Left lung (tissue), 10 donors: ENCODE results near the gene SLC25A21. TPM values are rescaled to one million over a fixed set of nuclear protein-coding genes. Genes with fewer than 3 reads are reported as not detected.
"Not testable (repeated sequence)": the region's sequence is repeated elsewhere in the genome, so short reads cannot be mapped to it uniquely, and the experiment has no call there.

Source experiments
- ATAC-seq: fragments of 200-7000 bp; cut with Tn5 transposase; one replicate; pipeline ENCODE4 v1.9.1; 2020; ENCODE audit warnings: moderate library complexity
- DNase-seq, 4 donors: peaks; one replicate each; pipeline ENCODE4 v3.0.0-alpha.2; 2013 to 2020
- H3K27ac ChIP-seq, 2 donors: fragments of 200-600 bp; sonication (generic) in 1 of 2; one replicate each; pipeline versions ENCODE4 v1.5.0 to v1.8.0; 2020 to 2021
- H3K27me3 ChIP-seq, 2 donors: fragments of 200-600 bp; sonication (generic) in 1 of 2; one replicate each; pipeline versions ENCODE4 v1.5.0 to v1.8.0; 2020 to 2021
- H3K36me3 ChIP-seq, 2 donors: fragments of 200-600 bp; sonication (generic) in 1 of 2; one replicate each; pipeline versions ENCODE4 v1.5.0 to v1.8.0; 2020 to 2021
- H3K4me1 ChIP-seq, 2 donors: fragments of 200-600 bp; one replicate each; pipeline ENCODE4 v1.8.0; 2021
- H3K4me3 ChIP-seq, 2 donors: fragments of 200-600 bp; sonication (generic) in 1 of 2; one replicate each; pipeline versions ENCODE4 v1.5.0 to v1.8.0; 2020 to 2021; ENCODE audit warnings: mild to moderate bottlenecking in 1 of 2
- H3K9me3 ChIP-seq, 2 donors: fragments of 200-600 bp; sonication (generic) in 1 of 2; one replicate each; pipeline versions ENCODE4 v1.5.0 to v1.8.0; 2020 to 2021
- intact Hi-C, 2 donors: fragments of 100-400 bp; cut with DNase I; formaldehyde crosslinking; loops; one replicate each; pipeline versions ENCODE4 v1.11.2 to v1.14.2; 2022
- polyA plus RNA-seq, 6 donors: library from polyadenylated mRNA; unstranded; fragments of 120-200 nt; gene quantifications; one replicate each; pipeline ENCODE4 v1.2.1, GENCODE V29; 2013; ENCODE audit not compliant: insufficient read length in 6 of 6
- total RNA-seq, 2 donors: library from RNA; stranded (reverse); fragmentation: NEBNext Ultra II Directional; extraction: Animal tissue kit (Norgen Biotek cat#: 25700); gene quantifications; one replicate each; pipeline ENCODE4 v1.2.1, GENCODE V29; 2021
- TF ChIP-seq, protein P1 (sequence below), 2 donors: fragments of 200-600 bp; sonication (generic) in 1 of 2; IDR thresholded peaks; one replicate each; pipeline versions ENCODE4 v1.5.0 to v1.8.0; 2021; ENCODE audit warnings: antibody characterized with exemption in 2 of 2
- donor health status: DM: no; HTN: yes; CAD: no.
- donor health status: DM: no; HTN: no; CAD: no.

Gene SLC25A21
- total and polyA plus RNA-seq, 8 donors, result 0.47 to 3.7 (median 2.7) TPM

DNA sequence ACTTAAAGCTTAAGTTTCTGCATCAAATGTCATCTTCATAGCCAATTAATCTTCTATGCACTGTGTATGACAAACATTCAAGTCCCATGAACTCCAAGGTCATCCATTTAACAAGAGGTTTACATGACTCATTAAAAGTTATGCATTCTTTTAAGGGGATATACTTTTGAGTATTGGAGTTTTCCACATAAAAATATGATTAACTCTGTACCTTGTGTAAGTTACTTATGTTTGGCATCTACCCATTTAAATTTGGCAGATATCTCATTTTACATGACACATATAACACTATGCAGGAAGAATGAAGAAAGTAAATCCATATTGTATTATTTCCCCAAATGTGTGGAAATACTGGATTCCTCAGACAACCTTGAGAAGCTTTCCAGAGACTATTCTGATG is 270.5 kb downstream of the SLC25A21 start:
- TF ChIP-seq, protein P1, sequence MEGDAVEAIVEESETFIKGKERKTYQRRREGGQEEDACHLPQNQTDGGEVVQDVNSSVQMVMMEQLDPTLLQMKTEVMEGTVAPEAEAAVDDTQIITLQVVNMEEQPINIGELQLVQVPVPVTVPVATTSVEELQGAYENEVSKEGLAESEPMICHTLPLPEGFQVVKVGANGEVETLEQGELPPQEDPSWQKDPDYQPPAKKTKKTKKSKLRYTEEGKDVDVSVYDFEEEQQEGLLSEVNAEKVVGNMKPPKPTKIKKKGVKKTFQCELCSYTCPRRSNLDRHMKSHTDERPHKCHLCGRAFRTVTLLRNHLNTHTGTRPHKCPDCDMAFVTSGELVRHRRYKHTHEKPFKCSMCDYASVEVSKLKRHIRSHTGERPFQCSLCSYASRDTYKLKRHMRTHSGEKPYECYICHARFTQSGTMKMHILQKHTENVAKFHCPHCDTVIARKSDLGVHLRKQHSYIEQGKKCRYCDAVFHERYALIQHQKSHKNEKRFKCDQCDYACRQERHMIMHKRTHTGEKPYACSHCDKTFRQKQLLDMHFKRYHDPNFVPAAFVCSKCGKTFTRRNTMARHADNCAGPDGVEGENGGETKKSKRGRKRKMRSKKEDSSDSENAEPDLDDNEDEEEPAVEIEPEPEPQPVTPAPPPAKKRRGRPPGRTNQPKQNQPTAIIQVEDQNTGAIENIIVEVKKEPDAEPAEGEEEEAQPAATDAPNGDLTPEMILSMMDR (IDR thresholded peaks at IDR 0.05), result no peak
- Histone ChIP-seq H3K27ac (no peak overlapping the region), H3K36me3 (no peaks in the 10 kb centered on the region), H3K4me1 (no peaks in the 10 kb centered on the region), H3K27me3 (no peaks in the 10 kb centered on the region), H3K4me3 (no peak overlapping the region), H3K9me3 (peaks cover 0 to 5% of the 10 kb centered on the region in 2 donors)
- ATAC-seq (no peak), DNase-seq (no peak)
- intact Hi-C loops, result no loop called here

DNA sequence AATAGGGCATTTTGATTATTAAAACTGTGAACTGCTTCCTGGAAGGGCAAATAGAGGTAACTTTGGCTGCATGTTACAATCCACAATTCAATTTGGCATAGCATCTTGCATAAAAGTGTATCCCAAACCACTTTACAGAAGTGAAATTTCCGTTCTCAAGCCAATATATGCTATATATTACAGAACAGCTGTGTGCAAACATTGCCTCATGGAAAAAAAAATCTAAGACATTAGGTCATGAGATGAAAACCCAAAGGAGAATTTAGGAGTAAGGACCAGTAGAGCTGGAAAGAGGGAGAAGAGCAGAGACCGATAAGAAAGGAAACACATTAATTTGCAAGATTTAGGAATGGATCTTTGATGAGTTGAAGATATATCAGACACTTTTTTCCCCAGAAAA is 271.6 kb downstream of the SLC25A21 start:
- Histone ChIP-seq H3K36me3 (no peaks in the 10 kb centered on the region), H3K4me1 (no peaks in the 10 kb centered on the region), H3K27me3 (no peaks in the 10 kb centered on the region), H3K27ac (no peak overlapping the region), H3K9me3 (peaks cover 0 to 5% of the 10 kb centered on the region in 2 donors), H3K4me3 (no peak overlapping the region)
- no peak for DNase-seq
- intact Hi-C loops, result no loop called here
- TF ChIP-seq, protein P1 (IDR thresholded peaks at IDR 0.05), result no peak
- no peak for ATAC-seq

DNA sequence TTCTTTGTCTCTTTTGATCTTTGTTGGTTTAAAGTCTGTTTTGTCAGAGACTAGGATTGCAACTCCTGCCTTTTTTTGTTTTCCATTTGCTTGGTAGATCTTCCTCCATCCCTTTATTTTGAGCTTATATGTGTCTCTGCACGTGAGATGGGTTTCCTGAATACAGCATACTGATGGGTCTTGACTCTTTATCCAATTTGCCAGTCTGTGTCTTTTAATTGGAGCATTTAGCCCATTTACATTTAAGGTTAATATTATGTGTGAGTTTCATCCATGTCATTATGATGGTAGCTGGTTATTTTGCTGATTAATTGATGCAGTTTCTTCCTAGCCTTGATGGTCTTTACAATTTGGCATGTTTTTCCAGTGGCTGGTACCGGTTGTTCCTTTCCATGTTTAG is 276.1 kb downstream of the SLC25A21 start:
- H3K27me3 ChIP-seq, H3K4me3 ChIP-seq, DNase-seq, H3K4me1 ChIP-seq, ATAC-seq, H3K27ac ChIP-seq, intact Hi-C loops, H3K36me3 ChIP-seq: not testable (repeated sequence)
- peaks cover 0 to 11% of the 10 kb centered on the region in 2 donors for H3K9me3 ChIP-seq

DNA sequence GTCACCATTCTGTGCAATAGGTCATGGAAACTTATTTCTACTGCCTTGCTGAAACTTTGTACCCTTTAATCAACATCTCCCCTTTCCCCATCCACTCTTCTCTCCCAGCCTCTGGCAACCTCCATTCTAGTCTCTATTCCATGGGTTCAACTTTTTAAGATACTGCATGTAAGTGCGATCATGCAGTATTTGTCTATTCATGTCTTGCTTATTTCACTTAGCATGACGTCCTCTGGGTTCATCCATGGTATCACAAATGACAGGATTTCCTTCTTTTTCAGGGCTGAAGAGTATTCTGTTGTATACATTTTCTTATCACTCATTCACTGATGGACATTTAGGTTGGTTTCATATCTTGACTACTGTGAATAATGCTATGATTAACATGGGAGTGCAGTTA is 288.4 kb downstream of the SLC25A21 start:
- no peak overlapping the region for H3K4me3 ChIP-seq
- DNase-seq (no peak), ATAC-seq (no peak)
- no peaks in the 10 kb centered on the region for H3K27me3 ChIP-seq
- intact Hi-C loops, result no loop called here
- no peaks in the 10 kb centered on the region for H3K4me1 ChIP-seq
- H3K27ac ChIP-seq, result no peak overlapping the region
- peaks cover 0 to 11% of the 10 kb centered on the region in 2 donors for H3K9me3 ChIP-seq
- H3K36me3 ChIP-seq, result no peaks in the 10 kb centered on the region
- TF ChIP-seq, protein P1 (IDR thresholded peaks at IDR 0.05), result no peak

DNA sequence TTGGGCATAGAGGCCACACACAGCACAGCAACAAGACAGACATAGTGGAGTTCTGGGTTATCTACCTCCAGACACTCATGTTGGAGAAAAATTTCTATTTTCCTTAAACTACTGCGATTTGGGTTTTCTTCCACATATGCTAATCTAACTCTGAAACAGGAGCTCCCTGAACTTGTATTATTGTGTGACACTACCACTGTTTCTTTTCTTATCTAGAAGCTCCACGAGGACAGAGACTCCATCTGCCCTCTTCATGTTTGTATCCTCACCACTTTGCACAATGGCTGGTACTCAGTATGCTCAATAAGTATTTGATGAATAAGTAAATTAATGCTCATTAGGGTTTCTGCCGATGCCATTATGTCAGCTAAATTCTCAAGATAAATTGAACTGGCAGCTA is 292.1 kb downstream of the SLC25A21 start:
- intact Hi-C loops, result no loop called here
- no peaks in the 10 kb centered on the region for H3K36me3 ChIP-seq
- DNase-seq (no peak), ATAC-seq (no peak)
- TF ChIP-seq, protein P1 (IDR thresholded peaks at IDR 0.05), result no peak
- no peaks in the 10 kb centered on the region for H3K4me1 ChIP-seq
- H3K4me3 ChIP-seq, result no peak overlapping the region
- peaks cover 0 to 10% of the 10 kb centered on the region in 2 donors for H3K9me3 ChIP-seq
- no peaks in the 10 kb centered on the region for H3K27me3 ChIP-seq
- H3K27ac ChIP-seq, result no peak overlapping the region

DNA sequence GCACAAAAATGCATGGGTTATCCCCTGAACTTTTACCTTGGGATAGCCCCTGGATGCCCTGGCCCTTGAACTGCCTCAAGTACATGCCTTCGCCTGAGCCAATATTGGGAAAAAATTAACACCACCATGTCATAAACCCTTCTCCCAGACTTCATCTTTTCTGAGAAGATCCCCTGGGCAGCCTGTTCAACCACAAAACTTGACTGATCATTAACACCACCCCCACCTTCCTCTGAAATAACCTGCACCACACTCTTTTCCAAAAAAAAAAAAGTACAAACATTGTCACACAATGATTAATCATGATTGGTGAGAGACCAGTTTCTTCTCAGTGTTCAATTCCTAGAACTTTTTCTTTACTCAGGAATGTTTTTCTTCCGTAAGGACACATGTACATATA is 292.8 kb downstream of the SLC25A21 start:
- DNase-seq (no peak), ATAC-seq (no peak)
- TF ChIP-seq, protein P1 (IDR thresholded peaks at IDR 0.05), result no peak
- no peak overlapping the region for H3K4me3 ChIP-seq
- H3K36me3 ChIP-seq, result no peaks in the 10 kb centered on the region
- H3K27ac ChIP-seq, result no peak overlapping the region
- no peaks in the 10 kb centered on the region for H3K4me1 ChIP-seq
- no peaks in the 10 kb centered on the region for H3K27me3 ChIP-seq
- intact Hi-C loops, result no loop called here
- peaks cover 0 to 3% of the 10 kb centered on the region in 2 donors for H3K9me3 ChIP-seq
